OCI-LY3 (cell line): ENCODE data around the gene MYO1G.

Experiments
- CTCF ChIP-seq: fragments of 200-600, 300-600 bp; sonication (generic); IDR thresholded peaks from 2 replicates; pipeline ENCODE4 v1.5.1; 2014; ENCODE audit warnings: antibody characterized with exemption, low read length, low read depth
- EZH2phosphoT487 ChIP-seq: fragments of 200-600 bp; shearing (Covaris generic); IDR thresholded peaks from 2 replicates; pipeline ENCODE4 v1.6.1; 2018; ENCODE audit warnings: antibody characterized with exemption, mixed run types, low read depth

- no peak for TF ChIP-seq CTCF
- no peak for TF ChIP-seq EZH2phosphoT487
Measured at GRCh38 chr7:44959433-44959951, 19.3 kb downstream of the MYO1G start.
